Measurements from ENCODE around the gene RNF183.
"Not testable (repeated sequence)": the region's sequence is repeated elsewhere in the genome, so short reads cannot be mapped to it uniquely, and the experiment has no call there.

RNF183 gene

GRCh38 chr9:113315231-113315630 lies 12.1 kb upstream of the RNF183 start:
- DNase-seq = no peak

GRCh38 chr9:113313261-113313660 lies 10.1 kb upstream of the RNF183 start:
- DNase-seq = no peak

GRCh38 chr9:113311961-113312360 lies 8.8 kb upstream of the RNF183 start:
- no peak for DNase-seq

- DNase-seq = no peak
These were observed 7.4 kb upstream of the RNF183 start for GRCh38 chr9:113310538-113310937.

GRCh38 chr9:113309204-113309813 lies 6.1 kb upstream of the RNF183 start:
- DNase-seq = peak; percentile 39

- no peak for DNase-seq
These were observed 4.3 kb upstream of the RNF183 start for GRCh38 chr9:113307396-113307975.

DNA sequence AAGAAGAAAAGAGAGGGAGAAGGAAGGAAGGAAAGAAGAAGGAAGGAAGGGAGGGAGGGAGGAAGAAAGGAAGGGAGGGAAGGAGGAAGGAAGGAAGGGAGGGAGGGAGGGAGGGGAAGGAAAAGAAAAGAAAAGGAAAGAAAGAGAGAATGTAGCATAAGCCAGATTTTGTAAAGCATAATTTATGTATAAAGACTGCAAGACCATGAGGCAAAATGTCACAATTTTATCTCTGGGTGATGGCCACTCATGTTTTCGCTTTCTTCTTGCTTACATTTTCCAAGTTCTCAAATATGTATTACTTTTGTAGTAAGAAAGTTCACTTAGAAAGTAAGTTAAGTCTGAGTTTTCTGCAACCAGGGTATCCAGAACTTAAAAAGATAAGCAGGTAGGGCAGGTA lies 3.4 kb upstream of the RNF183 start:
- no peak for DNase-seq

DNA sequence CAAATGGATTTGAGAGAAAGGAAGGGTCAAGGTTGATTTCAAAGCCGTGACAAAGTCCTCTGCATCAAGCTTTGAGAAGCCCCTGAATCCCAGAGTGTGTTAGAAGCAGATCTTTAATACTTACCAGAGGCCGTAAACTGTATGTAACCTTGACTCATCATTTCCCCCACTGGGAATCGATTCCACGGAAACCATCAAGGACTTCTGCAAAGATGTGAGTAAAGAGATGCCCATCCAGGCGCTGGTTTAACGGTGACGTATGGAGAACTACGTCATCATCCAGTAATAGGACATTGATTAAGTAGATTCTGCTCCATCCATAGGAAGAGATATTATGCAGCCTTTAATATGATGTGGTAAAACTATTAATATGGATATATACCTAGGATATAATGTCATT lies 1.6 kb downstream of the RNF183 start:
- DNase-seq = no peak

DNA sequence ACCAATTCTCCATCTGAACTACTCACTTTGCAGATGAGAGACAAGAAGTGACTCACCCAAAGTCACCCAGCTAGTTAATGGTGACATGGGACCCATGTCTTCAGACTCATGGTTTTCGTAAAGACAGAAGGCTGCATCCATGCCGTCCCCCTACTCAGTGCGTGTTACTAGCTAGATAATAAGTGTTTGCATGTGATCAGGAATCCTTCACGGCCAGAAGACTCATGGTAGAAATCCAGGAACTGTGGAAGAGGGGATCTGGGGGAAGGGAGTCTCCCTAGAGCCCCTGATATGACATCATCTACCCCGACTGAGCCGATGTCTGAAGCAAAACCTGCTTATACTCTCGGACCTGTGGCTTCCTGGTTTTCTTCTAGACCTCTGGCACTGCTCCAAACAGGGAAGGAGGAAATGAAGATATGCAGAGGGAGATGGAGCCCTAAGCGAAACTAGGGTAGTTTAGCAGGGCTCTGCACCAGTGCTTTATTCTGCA lies 3.3 kb downstream of the RNF183 start:
- no peak for DNase-seq

DNA sequence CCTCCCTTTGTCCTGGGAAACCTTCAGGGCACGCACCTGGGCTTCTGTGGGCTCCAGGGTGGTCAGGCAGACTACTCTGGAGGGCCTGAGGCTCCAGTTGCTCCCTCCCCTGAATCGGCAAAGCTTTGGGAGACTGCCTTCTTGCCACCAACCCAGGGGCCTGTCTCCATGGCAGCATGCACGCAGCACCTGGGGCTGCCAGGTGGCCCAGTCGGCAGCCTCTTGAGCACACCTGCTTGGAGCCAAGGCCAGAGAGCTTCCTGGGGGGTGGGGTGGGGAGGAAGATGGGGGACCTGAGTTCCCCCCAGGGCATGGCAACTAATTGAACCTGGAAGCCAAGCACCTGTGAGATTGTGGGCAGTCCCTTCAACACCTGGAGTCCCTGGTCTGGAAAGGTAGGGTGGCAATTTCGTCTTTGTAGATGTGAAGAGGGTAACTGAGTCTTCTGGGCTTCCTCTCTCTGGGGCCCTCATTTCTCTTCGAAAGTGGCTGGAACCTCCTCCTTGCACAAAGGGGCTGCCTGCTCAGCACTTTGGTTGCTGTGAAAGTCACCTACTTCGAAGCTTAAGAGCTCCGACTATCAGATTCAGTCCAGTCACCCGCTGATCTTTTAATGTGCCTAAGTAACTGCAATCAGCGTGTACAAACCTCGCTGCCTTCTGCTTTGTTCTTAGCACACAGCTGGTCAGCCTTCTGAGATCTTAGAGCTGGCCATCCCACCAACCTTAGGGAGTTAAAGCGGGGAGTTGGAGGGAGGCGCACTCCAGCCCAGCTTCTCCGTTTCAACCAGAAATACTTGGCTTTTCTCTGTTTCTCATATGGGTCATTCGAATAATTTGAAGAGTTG lies 4.0 kb downstream of the RNF183 start:
- no peak for DNase-seq

- DNase-seq = no peak
These were observed 4.9 kb downstream of the RNF183 start for GRCh38 chr9:113298311-113298710.

DNA sequence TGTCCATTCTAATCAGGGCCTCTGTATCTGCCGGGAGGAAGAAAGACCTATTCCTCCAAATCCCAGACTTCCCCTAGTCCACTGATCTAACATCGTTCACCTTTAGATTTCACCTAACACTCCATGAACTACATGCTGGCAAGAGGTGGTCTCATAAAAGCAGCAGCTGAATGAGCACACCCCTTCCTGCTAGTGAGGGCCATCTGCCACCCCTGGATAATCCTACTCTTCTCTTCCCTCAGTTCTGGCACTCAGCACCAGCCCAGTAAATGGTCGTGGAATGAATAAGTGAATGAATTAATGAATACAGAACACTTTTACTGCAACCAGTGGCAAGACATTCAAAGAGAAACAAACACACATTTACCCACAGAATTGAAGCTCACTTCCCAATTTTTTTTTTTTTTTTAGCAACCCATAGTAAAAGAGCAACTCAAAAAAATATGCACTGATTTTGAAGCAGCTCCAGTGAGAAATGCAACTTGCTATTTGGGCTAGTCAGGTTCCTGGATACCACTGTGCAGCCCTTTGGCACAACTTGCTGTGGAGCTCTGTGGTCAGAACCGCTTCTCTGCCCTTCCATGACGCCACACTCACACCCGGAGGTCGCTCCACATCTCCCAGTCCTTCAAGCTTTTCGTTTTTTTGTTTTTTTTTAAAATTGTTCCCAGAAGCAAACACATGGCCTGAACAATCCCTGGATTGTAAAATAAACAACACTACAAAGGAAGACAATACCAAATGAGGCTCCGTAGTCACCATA lies 6.2 kb downstream of the RNF183 start:
- DNase-seq = no peak

GRCh38 chr9:113296247-113296646 lies 6.9 kb downstream of the RNF183 start:
- not testable (repeated sequence) for DNase-seq

DNA sequence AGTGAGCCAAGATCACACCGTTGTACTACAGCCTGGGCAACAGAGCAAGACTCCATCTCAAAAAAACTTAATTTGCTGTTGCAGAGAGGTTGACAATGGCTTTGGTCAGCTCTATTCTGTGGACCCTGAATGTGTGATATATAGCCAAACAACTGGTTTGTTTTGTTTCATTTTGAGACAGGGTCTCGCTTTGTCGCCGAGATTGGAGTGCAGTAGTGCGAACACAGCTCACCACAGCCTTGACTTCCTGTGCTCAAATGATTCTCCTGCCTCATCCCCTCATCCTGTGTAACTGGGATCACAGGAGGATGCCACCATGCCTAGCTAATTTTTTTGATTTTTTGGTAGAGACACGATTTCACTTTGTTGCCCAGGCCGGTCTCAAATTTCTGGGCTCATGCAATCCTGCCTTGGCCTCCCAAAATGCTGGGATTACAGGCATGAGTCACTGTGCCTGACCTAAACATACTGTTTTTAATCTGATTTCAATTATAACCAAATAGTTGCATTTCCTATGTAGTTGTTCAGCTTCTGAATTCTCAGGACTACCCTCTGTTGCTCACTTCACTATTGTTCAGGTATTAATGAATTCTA lies 9.8 kb downstream of the RNF183 start:
- no peak for DNase-seq

- DNase-seq = no peak
These were observed 13.0 kb downstream of the RNF183 start for GRCh38 chr9:113290052-113290607.

DNA sequence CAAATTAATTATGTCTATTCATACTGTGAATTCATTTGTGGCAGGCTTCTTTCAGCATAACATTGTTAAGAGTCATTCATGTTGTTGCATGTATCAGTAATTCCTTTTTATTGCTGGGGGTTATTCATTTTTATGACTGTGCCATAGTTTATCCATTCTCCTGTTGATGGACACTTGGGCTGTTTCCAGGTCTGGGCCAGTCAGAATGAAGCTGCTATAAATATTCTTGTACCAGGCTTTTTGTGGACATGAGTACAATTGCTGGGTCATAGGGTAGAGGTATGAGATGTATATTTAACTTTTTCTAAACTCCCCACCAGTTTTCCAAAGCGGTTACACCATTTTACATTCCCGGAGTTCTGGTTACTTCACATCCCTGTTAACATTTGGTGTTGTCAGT lies 14.1 kb downstream of the RNF183 start:
- DNase-seq = no peak

GRCh38 chr9:113281356-113281755 lies 21.8 kb downstream of the RNF183 start:
- DNase-seq = no peak

DNA sequence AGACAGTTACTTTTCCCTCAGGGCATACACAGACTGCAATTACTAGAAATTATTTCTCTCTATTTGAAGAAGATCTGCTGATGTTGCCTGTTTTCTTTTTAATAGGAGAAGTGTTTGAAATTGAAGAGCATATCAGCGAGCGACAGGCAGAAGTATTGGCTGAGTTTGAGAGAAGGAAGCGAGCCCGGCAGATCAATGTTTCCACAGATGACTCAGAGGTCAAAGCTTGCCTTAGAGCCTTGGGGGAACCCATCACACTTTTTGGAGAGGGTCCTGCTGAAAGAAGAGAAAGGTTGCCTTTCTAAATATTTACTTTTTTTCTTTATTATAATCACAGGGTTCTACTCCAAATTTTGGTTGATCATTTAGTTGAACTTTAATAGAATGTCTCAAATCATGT lies 24.3 kb downstream of the RNF183 start:
- no peak for DNase-seq

DNA sequence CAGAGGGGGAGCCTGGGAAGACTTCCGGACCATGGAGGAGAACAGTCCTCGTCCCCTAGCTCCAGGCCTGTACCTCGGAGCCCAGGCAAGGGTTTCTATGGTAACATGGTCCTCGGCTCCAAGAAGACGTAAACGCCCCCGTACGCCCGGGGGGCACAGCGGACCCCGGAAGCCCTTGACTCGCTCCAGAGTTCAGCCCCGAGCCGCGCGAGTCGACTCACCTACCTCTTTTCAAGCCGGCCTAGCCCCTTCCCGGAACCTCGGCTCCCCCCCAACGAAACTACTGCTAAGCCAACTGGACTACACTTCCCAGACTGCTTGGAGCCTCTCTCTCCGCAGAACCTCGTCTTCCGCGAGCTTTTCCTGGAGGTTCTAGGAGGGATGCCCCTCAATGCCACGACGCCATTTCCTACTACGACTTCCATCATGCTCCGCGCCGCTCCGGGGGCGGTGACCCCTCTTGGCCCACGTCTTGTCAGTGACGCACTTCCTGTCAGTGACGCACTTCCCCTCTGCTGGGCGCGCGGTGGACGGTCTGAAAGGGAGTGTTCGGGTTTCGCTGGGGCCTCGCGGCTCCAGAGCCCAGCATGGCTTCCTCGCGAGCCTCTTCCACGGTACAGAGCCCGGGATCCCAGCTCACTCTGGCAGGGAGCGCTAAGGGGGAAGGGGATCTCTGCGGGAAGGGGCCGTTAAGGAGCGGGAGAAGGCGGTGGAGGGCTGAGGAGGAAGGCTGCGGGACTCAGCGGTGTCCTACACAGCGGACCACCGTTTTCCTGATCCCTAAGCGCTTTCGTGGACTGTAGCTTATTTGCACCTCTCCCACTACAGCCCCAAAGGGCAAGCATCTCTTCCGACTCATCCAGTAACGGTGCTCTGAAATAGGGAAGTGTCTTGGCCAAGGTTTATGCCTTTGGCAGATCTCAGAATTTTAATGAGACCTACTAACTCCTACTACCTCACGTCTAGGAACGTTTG lies 27.7 kb downstream of the RNF183 start, which contains the start of the genes CDC26 and PRPF4:
TSS of gene CDC26 (minus strand) at position 416 of the 975 bp plus-strand sequence. CDS start 3,065 bp downstream, outside the sequence.
TSS of gene PRPF4 (plus strand) at position 502 of the 975 bp plus-strand sequence. CDS start at position 588, 86 bp downstream.
- peak; percentile 97 for DNase-seq

DNA sequence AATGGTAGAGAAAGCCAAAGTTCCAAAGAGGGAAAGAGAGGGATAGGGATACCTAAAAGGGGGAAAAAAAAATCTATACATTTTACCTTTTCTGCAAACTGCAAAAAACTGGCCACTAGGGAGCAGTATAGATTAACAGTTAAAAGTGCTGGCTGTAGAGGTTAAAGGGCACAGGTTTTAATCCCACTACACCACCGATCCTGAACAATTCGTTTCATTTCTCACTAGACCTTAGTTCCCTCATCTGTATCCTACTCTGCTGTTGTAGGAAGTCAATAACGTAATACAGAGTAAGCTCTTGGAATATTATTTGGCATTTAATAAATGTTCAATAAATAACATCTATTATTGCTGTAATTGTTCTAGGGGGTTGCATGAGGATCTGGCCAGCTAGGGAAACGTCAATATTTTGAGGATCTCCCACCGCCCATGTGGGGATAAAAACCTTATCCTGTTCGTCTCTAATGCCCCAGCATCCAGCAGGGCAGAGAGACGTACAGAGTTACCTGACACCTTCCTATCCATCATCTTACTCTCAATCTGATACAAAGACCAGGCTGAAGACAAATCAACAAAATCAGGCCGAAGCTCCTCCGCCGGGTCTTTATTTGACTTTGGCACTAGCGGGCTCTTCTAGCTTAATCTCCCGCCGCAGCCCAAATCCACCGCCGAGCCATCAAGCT lies 28.6 kb downstream of the RNF183 start:
- DNase-seq = peak; percentile 13
